Thyroid gland (tissue), 4 donors: ENCODE results near the gene TAOK1. TPM values are rescaled to one million over a fixed set of nuclear protein-coding genes. Genes with fewer than 3 reads are reported as not detected.
A peak's percentile ranks its signal among the peaks of the same experiment; 100 is the strongest.

Source experiments
- DNase-seq, 2 donors: peaks; one replicate each; pipeline ENCODE4 v3.0.0-alpha.2; 2019
- H3K27ac ChIP-seq, 3 donors: fragments of 200-600 bp; sonication (generic); 1 replicate in 2 of 3; 2 replicates in 1 of 3; pipeline ENCODE4 v1.5.1; 2016 to 2019; ENCODE audit warnings: mild to moderate bottlenecking in 1 of 3, moderate library complexity in 1 of 3
- H3K27me3 ChIP-seq: fragments of 200-600 bp; sonication (generic); one replicate; pipeline ENCODE4 v1.5.1; 2019
- H3K36me3 ChIP-seq, 2 donors: fragments of 200-600 bp; sonication (generic); one replicate each; pipeline ENCODE4 v1.5.1; 2016 to 2019
- H3K4me1 ChIP-seq, 2 donors: fragments of 200-600 bp; sonication (generic); one replicate each; pipeline ENCODE4 v1.5.1; 2017 to 2019
- H3K4me3 ChIP-seq, 3 donors: fragments of 200-600 bp; sonication (generic); replicated peaks in 1 of 3; 1 replicate in 2 of 3; 2 replicates in 1 of 3; pipeline ENCODE4 v1.5.1; 2016; ENCODE audit warnings: mild to moderate bottlenecking in 1 of 3
- H3K9me3 ChIP-seq: fragments of 200-600 bp; sonication (generic); one replicate; pipeline ENCODE4 v1.5.1; 2017
- POLR2A ChIP-seq, 2 donors: fragments of 450-650 bp; IDR thresholded peaks; one replicate each; pipeline ENCODE4 v1.6.1; 2017; ENCODE audit warnings: antibody characterized with exemption in 2 of 2, mild to moderate bottlenecking in 2 of 2, moderate library complexity in 1 of 2
- WGBS, 2 donors: methylation state at CpG; one replicate each; pipeline ENCODE4 v1.1.5; 2017; 5-methylcytosine and 5-hydroxymethylcytosine counted together
- intact Hi-C: fragments of 100-400 bp; cut with DNase I; formaldehyde crosslinking; loops from one replicate; pipeline ENCODE4 v1.15.1; 2023
- total RNA-seq, 4 donors: library from RNA; depleted of rRNA; stranded (reverse); fragments of >200 nt; gene quantifications; one replicate each; pipeline ENCODE4 v1.2.3, GENCODE V29; 2016
- TF ChIP-seq, protein P1 (sequence below), 6 experiments: fragments of 200-600 bp in 3 of 6; fragments of 450-650 bp in 3 of 6; sonication (generic) in 3 of 6; IDR thresholded peaks; one replicate each; pipeline ENCODE4 v1.5.1; 2016 to 2019; ENCODE audit warnings: antibody characterized with exemption in 6 of 6, mild to moderate bottlenecking in 2 of 6, inconsistent platforms in 1 of 6, moderate library complexity in 1 of 6

Gene TAOK1
- total RNA-seq, 4 donors from 2014 or later: 62.9 to 87.5 (median 68.8) TPM

DNA sequence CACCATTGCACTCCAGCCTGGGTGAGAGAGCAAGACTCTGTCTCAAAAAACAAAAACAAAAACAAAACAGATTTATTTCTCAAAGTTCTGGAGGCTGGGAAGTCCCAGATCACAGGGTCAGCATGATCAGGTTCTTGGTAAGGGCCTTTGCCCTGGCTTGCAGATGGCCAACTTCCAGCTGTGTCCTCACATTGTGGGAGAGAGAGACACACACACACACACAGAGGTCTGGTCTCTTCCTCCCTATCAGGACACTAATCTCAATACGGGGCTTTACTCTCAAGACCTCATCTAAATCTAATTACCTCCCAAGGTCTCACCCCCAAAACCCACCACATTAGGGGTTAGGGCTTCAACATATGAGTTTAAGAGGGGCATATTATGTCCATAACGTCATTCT, 26.4 kb upstream of the TAOK1 start:
- intact Hi-C loops: no loop called here
- H3K4me1 ChIP-seq: no peaks in the 10 kb centered on the region
- H3K9me3 ChIP-seq: no peaks in the 10 kb centered on the region
- TF ChIP-seq POLR2A (IDR thresholded peaks at IDR 0.05): no peak
- TF ChIP-seq, protein P1, sequence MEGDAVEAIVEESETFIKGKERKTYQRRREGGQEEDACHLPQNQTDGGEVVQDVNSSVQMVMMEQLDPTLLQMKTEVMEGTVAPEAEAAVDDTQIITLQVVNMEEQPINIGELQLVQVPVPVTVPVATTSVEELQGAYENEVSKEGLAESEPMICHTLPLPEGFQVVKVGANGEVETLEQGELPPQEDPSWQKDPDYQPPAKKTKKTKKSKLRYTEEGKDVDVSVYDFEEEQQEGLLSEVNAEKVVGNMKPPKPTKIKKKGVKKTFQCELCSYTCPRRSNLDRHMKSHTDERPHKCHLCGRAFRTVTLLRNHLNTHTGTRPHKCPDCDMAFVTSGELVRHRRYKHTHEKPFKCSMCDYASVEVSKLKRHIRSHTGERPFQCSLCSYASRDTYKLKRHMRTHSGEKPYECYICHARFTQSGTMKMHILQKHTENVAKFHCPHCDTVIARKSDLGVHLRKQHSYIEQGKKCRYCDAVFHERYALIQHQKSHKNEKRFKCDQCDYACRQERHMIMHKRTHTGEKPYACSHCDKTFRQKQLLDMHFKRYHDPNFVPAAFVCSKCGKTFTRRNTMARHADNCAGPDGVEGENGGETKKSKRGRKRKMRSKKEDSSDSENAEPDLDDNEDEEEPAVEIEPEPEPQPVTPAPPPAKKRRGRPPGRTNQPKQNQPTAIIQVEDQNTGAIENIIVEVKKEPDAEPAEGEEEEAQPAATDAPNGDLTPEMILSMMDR (IDR thresholded peaks at IDR 0.05): no peak
- no peak overlapping the region for H3K27ac ChIP-seq
- H3K36me3 ChIP-seq: no peaks in the 10 kb centered on the region
- WGBS, 2 donors: 87 to 93% methylated on average over 2 of the region's 2 CpGs
- no peak overlapping the region for H3K4me3 ChIP-seq
- no peaks in the 10 kb centered on the region for H3K27me3 ChIP-seq
- no peak for DNase-seq

DNA sequence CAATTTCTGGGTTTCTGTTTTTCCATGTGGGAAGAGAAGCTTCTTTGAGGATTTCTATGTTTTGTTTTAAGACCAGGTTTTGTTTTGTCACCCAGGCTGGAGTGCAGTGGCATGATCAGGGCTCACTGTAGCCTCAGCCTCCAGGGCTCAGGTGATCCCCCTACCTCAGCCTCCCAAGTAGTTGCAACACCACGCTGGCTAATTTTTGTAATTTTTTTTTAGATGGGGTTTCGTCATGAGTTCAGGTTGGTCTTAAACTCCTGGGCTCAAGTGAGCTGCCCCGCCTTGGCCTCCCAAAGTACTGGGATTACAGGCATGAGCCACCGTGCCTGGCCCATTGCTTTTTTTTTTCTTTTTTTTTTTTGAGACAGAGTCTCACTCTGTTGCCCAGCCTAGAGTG, 25.5 kb upstream of the TAOK1 start:
- TF ChIP-seq, protein P1 (IDR thresholded peaks at IDR 0.05): no peak
- no peak for TF ChIP-seq POLR2A (IDR thresholded peaks at IDR 0.05)
- Histone ChIP-seq H3K36me3 (no peaks in the 10 kb centered on the region), H3K27ac (no peak overlapping the region), H3K4me3 (no peak overlapping the region), H3K27me3 (no peaks in the 10 kb centered on the region), H3K4me1 (no peaks in the 10 kb centered on the region), H3K9me3 (no peaks in the 10 kb centered on the region)
- DNase-seq: no peak
- 91 to 96% methylated on average over 4 of the region's 4 CpGs for WGBS, 2 donors
- intact Hi-C loops: no loop called here

DNA sequence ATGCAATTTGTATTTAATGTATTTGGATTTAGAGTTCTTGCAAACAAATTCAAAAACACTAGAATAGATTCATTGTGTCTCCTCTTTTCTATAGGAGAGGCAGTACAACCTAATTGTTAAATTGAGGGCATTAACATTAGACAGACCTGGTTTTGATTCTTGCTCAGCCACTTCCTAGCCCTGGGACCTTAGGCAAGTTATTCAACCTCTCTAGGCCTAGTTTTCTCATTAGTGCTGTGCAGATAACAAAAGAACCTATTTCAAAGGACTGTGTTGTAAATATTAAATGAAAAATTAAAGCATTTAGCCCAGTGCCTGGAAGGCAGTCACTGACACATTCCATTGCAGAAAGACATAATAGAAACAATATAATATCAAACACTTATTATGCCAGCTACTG, 22.0 kb upstream of the TAOK1 start:
- Histone ChIP-seq H3K9me3 (no peaks in the 10 kb centered on the region), H3K4me3 (no peak overlapping the region), H3K36me3 (no peaks in the 10 kb centered on the region), H3K4me1 (no peaks in the 10 kb centered on the region), H3K27ac (no peak overlapping the region), H3K27me3 (no peaks in the 10 kb centered on the region)
- intact Hi-C loops: no loop called here
- DNase-seq: no peak
- TF ChIP-seq POLR2A (IDR thresholded peaks at IDR 0.05): no peak
- TF ChIP-seq, protein P1 (IDR thresholded peaks at IDR 0.05): no peak

DNA sequence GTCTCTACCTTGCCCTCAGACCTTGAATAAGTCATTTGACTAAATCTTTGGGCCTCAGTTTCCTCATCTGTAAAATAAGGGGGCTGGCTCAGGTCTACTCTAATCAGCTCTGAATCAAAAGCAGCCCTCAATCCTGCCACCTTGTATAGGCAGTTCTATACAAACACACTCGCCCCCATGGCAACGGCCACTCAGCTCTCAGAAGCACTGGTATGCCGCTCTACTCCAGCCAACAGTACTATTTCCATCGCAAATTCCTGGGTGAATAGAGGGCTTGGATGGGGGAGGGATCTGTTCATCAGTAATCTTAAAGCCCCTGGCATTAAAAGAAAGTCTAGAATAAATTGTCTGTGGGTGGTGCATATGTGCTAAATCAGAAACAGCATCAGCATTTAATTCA, 21.2 kb upstream of the TAOK1 start:
- H3K27me3 ChIP-seq: no peaks in the 10 kb centered on the region
- intact Hi-C loops: no loop called here
- no peaks in the 10 kb centered on the region for H3K36me3 ChIP-seq
- H3K9me3 ChIP-seq: no peaks in the 10 kb centered on the region
- H3K4me3 ChIP-seq: no peak overlapping the region
- TF ChIP-seq, protein P1 (IDR thresholded peaks at IDR 0.05): no peak
- no peak for TF ChIP-seq POLR2A (IDR thresholded peaks at IDR 0.05)
- H3K27ac ChIP-seq: no peak overlapping the region
- H3K4me1 ChIP-seq: no peaks in the 10 kb centered on the region
- DNase-seq: peak; percentile 9 to 18
- 32 to 44% methylated on average over 4 of the region's 4 CpGs for WGBS, 2 donors

DNA sequence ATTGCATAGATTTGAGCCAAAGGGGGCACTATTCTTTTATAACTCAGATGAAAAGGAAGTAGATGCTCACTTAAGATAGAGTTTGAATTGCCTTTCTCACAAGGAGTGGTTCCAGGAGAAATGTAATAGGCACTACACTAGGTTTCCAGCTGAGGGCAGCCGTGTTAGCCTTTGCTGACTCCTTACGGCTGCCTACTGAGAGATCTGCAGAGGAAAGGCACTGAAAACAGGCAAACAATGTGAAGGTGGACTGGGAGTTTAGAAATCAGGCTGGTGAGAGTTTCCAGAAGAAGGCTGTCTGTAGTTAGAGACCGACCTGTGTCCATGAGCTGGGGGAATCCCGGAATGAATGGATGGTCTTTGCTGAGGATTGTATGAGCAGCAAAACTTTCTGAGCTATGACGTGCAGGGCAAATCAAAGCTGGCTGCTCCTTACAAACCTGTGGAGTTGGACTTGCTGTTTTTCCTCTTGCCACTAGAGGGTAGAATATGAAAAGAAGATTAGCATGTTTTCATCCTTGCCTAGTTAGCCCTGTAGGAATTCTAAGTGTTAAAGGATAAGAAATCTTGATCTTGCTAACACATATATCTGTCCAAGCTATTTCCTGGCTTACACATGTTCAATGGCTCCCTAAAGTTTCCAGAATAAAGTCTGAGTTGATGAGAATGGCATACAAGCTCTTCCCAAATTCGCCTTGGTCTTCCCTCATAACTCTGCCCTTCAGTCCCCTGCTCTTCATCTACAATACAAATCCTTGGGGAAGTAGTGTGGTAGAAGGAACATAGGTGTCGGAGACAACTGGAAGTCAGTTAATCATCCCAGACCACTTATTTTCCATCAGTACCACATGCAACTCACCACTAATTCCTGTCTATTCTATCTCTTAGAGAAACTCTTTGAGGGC, 20.1 kb upstream of the TAOK1 start:
- TF ChIP-seq POLR2A (IDR thresholded peaks at IDR 0.05): no peak
- TF ChIP-seq, protein P1 (IDR thresholded peaks at IDR 0.05): peak; percentile 42 to 92 (median 74)
- intact Hi-C loops: loop anchor here (5.0 kb wide), 1 partner anchor 167 kb away; no protein-coding TSS in a partner anchor
- peak; percentile 66 to 68 for DNase-seq
- H3K27ac ChIP-seq: no peak overlapping the region
- H3K4me3 ChIP-seq: no peak overlapping the region
- no peaks in the 10 kb centered on the region for H3K27me3 ChIP-seq
- H3K9me3 ChIP-seq: no peaks in the 10 kb centered on the region
- no peaks in the 10 kb centered on the region for H3K4me1 ChIP-seq
- 17 to 21% methylated on average over 7 of the region's 7 CpGs for WGBS, 2 donors
- no peaks in the 10 kb centered on the region for H3K36me3 ChIP-seq
